ENCODE results near the gene ZNF831.

ZNF831 gene

DNA sequence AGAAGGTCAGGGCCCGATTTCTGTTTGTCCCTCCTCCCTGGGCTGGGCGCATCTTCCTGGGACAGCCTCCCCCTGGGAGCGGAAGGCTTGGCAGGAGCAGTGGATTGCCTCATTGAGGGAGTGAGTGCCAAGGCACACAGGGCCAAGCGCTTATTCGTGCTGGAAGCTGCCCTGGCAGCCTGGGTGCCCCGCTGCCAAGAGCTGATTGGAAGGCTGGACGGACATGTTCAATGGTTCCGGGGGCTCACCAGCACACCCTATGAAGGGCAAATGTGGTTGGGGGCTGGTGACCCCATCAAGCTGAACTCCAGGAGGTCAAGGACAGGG is 10.3 kb upstream of the ZNF831 start:
- no peak for DNase-seq (ENCODE audit: low read depth)

DNA sequence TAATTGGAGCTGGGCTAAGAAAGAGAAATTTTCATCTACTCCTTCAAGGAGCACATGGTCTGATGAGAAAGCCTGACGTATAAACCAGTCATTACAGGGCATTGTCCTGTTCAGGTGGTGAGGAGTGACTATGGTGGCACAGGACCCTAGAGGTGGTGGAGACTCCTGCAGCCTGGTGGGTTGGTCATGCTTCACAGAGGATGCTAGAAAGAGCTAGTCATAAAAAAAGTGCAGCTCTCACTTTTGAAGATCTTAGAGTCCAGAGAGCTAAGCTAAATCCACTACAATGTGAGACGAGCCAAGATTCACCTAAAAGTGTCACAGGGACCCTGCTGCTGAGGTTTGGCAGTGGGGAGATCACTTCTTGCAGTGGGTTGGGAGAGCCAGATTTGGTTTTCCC is 9.8 kb upstream of the ZNF831 start:
- no peak overlapping the region for H3K4me3 ChIP-seq (ENCODE audit: low read depth, low read length)
- no peak for DNase-seq (ENCODE audit: low read depth)

More for the DNA sequence above, 10.3 kb upstream of the ZNF831 start:
- no peak overlapping the region for H3K4me3 ChIP-seq (ENCODE audit: low read depth, low read length)

DNA sequence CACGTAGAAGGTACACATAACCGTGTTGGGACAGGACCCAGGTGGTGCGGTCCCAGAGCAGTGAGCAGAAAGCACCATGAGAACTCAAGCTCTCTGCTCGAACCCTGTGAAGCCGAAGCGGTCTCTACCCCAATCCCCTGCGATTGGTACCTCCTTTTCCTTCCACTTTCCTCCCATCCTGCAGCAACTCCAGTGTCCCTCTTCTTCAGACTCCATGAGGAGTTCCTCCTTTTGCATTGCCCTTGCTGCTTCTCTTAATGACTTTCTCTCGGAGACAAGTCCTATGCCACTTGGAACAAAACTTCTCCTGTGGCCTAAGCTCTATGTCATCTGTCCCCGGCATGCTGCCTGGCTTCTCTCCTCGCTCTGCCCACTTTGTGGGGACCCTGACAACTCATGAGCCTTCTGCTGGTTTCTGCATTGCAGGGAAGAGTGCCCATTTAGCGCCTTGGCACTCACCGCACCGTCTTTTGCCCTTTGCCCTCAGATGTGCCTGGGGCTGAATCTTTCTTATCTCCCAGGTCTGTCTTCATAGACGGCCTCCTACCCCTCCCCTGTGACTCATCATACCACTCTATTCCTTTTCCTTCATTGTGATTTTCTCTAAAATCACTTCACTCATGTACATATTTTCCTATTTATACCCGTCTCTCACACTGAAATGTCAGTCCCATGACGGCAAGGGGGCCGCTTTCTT is 9.2 kb upstream of the ZNF831 start:
- no peak for DNase-seq (ENCODE audit: low read depth)
- H3K4me3 ChIP-seq (ENCODE audit: low read depth, low read length) = no peak overlapping the region

DNA sequence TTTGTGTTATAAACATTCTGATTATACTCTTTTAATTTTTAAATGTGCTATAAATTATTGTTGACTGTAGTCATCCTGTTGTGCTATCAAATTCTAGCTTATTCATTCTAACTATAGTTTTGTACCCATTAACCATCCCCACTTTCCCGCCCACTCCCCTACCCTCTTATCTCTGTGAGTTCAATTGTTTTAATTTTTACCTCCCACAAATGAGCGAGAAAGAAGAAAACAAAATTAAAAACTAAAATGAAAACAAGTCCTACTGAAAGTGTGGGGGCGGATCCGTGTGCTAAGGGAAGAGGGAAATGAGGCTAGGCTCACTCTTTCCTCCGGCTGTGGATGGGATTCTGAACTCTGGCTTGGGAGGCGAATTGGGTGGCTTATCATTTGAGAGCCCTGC is 6.6 kb upstream of the ZNF831 start:
- H3K4me3 ChIP-seq (ENCODE audit: low read depth, low read length) = no peak overlapping the region
- no peak for DNase-seq (ENCODE audit: low read depth)

DNA sequence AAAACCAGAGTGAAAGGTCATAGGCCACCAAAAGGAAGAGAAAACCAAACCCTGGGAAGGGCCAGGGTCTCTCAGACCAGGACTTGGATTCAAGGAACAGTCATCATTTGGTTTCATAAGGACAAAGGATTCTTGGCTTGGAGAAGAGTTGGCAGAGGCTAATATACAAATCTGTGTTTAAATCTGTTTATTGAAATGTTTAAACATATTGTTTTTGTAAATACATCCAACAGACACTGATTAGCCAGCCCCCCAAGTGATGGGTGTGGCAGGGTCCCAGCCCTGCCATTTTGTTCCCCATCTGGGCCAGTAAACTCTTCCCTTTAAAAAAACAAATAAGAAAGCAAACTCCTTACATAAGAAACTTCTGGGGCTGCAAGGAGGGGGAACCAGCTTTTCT is 6.1 kb upstream of the ZNF831 start:
- DNase-seq (ENCODE audit: low read depth) = no peak
- no peak overlapping the region for H3K4me3 ChIP-seq (ENCODE audit: low read depth, low read length)

DNA sequence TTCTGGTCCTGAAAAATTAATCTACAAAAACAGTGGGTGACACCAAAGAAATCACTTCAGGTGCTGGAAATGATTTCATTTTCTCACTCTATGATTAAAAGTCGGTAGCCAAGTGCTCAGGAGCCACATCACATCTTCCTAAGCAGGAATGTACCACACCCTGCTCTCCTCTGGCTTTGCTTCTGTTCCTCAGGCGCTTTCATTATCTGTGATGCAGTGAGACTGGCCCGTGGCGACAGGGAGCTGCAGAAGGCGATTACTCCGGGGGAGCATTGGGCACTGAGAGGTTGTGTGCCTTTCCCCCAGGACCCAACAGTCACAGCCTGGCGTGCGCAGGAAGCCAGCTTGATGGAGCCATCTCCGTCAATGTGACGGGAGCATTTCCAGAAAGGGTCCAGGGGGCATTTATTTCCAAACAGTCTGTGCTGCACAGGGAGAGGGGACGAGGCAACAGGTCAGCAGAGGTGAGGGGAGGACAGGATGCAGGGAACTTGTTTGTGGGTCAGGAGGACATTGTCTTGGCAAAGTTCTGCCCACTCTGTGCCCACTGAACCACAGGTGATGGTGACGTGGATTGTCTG is 5.6 kb upstream of the ZNF831 start:
- no peak overlapping the region for H3K4me3 ChIP-seq (ENCODE audit: low read depth, low read length)
- no peak for DNase-seq (ENCODE audit: low read depth)

DNA sequence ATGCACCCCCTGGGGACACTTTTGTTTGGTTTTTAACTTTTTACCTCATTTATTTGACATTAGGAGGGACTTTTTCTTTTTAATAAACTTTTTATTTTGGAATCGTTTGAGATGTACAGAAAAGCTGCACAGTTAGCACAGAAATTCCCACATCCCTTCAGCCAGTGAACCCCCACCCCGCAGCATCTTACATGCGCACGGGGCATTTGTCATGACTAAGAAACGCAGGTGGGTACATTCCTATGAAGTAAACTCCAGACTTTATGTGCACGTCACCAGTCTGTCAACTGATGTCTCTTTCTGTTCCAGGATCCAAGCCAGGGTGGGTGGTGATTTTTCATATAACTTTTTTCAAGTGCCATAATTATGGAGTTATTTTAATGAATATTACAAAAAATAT is 4.9 kb upstream of the ZNF831 start:
- H3K4me3 ChIP-seq (ENCODE audit: low read depth, low read length) = no peak overlapping the region
- DNase-seq (ENCODE audit: low read depth) = no peak

DNA sequence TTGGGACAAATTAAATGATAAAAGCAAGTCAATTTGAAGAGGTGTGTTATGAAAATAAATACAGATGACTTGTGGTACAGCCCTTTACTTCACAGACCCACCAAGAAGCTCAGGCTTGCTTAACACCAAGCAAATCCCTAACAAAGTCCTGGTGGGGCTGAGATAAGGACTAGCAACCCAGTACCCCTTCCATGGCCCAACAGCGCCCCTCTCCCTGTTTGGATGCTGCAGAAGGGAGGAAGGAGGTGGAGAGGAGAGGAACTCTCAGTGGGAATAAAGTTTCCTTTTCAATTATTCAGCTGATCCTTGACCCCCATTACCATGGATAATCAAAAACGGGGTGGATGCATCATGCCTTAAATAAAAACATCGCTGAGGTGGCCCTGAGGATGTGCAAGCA is 4.5 kb upstream of the ZNF831 start:
- H3K4me3 ChIP-seq (ENCODE audit: low read depth, low read length) = no peak overlapping the region
- no peak for DNase-seq (ENCODE audit: low read depth)

DNA sequence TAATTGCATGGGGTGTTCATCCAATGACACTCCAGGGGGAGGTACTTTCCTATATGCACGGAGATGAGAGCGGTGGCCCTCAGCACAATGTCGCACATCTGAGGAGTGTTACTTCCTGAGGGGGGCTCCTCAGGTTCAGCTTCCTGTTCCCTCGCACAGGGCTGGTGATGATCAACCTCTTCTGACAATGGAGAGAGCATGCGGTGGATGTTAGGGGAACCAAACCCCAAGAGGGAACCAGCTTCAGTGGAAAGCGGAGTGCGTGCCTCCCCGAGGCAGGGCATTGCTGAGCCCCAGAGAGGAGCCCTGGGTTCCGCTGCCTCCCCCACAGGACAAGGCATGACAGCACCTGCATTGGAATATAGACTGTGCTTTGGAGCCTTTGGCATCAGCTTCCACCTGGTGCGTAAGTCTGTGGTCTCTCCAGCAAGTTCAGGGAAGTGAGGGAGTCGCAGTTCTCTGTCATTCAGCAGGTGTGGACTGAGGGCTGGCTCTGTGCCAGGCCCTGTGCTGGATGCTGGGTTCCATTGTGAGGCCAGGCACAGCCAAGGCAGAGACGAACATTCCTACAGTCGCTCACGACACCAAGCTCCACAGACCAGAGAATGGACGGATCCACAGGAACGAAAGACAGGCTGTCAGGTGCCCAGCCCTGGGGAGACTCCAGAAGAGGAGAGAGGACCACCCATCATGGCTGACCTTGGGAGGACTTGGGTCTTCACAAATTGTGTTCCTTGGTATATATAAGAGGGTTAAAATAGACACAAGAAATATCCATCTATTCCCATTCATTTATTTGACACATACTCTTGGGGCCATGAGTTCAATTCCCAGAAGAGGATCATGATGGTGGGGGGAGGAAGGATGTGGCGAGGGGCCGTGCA is 3.9 kb upstream of the ZNF831 start:
- DNase-seq (ENCODE audit: low read depth) = no peak
- H3K4me3 ChIP-seq (ENCODE audit: low read depth, low read length) = no peak overlapping the region

DNA sequence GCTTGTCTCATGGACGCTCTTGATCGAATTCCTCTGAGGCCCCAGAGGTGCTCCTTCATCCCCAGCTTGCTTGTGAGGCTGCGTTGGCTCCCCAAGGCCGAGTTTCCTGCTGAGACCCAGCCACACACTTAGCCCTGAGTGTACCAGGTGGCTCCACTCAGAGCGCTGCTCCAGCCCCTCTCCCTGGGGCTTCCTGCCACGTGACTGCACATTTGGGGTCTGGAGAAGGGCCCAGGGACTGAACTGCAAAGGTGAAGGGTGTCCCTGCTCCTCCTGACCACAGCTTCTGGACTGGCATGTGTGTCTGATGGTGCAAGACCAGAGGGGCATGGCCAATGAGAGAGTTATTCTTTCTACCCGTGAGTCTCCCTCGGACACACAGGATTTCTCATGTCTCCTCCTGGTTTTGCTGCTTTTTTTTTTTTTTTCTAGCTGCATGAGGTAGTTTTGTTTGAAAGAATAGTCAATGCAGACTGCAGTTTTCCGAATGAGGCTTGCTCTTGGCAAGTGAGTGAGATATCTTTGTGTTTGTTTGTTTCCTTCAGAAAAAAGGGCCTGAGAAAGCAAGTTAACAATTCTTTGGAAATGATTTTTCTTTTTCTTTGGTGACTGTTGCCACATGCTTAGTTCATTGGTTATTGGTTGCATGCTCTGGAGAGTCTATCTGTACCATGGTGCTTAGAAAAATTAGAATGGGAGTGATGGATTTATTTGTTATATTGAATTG is 3.1 kb upstream of the ZNF831 start:
- no peak for DNase-seq (ENCODE audit: low read depth)
- no peak overlapping the region for H3K4me3 ChIP-seq (ENCODE audit: low read depth, low read length)

DNA sequence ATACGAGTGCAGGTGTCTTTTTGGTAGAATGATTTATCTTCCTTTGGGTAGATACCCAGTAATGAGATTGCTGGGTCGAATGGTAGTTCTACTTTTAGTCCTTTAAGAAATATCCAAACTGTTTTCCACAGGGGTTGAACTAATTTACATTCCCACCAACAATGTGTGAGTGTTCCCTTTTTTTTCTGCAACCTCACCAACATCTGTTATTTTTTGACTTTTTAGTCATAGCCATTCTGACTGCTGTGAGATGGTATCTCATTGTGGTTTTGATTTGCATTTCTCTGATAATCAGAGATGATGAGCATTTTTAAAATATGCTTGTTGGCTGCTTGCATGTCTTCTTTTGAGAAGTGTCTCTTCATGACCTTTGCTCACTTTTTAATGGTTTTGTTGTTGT is 1.9 kb upstream of the ZNF831 start:
- no peak for DNase-seq (ENCODE audit: low read depth)
- no peak overlapping the region for H3K4me3 ChIP-seq (ENCODE audit: low read depth, low read length)

DNA sequence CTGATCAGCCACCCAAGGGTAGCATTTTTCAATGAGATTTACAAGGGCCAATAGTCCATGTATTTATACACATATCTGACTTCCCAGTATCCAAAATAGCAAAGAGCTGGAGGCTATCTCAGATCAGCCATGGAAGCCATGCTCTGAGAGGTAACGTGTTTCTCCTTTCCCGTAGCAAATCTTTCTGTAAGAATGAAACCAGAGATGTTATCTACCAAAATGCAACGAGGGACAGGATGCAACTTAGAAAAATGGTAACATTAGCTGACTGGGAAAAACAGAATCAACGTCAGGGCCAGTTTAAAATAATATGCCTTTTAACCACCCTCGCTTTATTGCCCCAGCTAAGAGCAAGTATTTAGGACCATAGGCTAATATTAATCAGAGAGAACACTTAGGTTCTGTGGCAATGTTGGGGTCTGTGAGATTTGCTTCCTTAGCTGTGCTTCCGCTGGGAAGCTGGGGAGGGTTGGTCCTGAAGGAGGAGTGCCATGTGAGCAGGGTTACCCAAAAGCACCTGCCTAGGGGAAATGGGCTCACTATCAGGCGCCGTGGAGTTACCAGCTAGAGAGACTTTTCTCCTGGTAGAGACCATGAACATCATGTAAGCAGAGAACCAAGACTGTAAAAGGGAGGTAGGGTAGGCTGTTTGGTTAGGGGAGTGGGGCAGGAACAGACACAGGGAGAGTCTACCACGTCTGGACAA is 1.2 kb downstream of the ZNF831 start:
- no peak for DNase-seq (ENCODE audit: low read depth)
- no peak overlapping the region for H3K4me3 ChIP-seq (ENCODE audit: low read depth, low read length)

DNA sequence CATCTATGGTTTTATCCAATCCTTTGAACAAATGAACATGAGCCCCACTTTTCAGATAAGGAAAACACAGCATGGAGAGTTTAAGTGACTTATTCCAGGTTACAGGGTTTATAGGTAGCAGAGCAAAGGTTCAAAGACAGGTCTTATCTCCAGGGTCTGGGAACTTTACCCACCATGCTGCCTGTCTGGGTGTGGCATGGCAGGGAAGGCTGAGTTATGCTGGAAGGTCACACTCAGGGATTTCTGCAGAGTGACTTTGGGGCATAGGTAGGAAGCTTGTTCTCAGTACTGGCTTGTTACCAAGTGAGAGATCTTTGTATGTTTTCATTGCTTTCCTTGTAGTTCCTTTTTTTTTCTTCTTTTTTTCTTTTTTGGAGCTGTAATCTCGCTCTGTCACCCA is 1.8 kb downstream of the ZNF831 start:
- no peak for DNase-seq (ENCODE audit: low read depth)
- no peak overlapping the region for H3K4me3 ChIP-seq (ENCODE audit: low read depth, low read length)

DNA sequence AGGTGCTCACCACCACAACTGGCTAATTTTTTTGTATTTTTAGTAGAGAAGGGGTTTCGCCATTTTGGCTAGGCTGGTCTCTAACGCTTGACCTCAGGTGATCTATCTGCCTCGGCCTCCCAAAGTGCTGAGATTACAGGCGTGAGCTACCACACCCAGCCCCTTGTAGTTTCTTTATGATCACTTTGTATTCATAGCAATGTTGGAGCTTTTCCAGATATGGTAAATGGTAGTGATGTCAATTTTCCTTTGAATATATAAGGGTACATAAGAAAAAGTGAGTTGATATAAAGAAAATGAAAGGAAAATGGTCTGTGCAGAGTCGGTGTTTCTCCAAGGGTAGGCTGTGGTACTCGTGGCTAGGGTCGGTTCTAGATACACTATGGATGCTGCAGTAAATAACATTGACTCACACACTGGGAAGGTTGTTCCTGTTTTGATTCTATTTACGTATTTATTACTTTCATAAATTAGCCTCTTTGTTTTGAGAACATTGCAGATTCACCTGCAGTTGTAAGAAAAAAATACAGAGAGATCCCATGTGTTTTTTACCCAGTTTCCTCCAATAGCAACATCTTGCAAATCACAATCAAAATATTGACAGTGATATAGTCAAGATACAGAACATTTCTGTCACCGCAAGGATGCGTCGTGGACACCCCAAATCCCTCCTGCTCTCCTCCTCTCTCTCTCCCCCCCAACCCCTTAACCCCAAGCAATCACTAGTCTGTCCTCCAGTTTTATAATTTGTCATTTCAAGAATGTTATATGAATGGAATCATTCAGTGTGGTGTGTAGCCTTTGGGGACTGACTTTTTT is 2.5 kb downstream of the ZNF831 start:
- DNase-seq (ENCODE audit: low read depth) = no peak

DNA sequence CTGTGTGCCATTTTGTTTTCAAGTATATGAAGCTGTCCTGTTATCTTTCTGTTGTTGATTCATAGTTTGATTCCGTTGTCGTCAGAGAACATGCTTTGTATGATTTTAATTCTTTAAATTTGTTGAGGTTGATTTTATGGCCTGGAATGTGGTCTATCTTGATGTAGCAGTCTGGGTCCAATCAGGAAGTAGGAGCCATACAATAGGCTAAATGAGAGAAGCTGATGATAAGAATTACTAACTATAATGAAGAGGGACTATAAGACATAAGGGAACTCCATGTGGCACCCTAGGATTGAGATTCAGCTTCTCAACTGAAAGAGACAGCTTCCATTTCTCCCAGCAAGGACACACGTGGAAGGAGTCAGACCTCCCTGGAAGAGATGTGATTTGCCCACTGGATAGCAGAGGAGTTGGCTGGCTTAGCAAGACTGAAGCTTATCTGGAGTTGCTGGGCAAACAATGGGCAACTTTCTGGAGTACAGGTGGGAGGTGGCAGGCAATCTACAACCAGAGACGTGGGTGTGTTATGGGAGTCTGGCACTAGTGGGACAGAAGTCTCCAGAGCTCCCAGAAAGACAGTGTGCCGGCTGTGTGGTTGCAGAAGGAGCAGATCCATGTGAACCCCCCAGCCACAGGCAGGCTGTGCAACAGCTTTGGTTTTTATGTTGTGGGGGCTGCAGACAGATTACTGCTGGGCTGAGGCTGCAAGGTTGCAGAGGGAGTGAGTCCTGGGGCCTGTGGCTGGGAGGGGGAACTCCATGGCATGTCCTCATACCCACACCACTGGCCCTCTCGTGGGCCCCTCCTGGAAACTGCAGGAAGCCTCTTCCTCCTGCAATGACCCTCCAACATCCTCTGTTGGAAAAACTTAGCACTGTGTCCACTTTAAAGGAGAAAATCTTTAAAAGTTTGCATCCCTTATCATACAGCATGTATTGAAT is 7.1 kb downstream of the ZNF831 start:
- no peak overlapping the region for H3K4me3 ChIP-seq (ENCODE audit: low read depth, low read length)
- no peak for DNase-seq (ENCODE audit: low read depth)

More for the DNA sequence above, 2.5 kb downstream of the ZNF831 start:
- no peak overlapping the region for H3K4me3 ChIP-seq (ENCODE audit: low read depth, low read length)

DNA sequence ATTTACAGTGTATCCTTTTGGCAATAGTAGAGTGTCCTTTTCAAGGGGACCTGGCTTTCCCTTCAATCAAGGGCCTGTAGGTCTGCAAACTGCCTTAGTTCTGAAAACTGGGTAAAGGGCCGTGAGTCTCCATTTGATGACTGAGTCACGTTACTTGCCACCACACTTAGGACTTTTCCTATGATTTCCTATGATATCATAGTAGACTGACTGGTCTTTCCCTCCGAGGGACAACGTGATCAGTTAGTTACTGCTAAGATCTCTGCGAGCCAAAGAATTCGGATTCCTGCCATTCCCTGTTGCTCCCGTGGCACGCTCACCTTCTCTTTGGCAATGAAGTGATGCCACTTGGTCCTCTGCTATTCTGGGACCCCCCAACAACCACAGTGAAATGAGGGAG is 8.4 kb downstream of the ZNF831 start:
- DNase-seq (ENCODE audit: low read depth) = no peak
- H3K4me3 ChIP-seq (ENCODE audit: low read depth, low read length) = no peak overlapping the region

DNA sequence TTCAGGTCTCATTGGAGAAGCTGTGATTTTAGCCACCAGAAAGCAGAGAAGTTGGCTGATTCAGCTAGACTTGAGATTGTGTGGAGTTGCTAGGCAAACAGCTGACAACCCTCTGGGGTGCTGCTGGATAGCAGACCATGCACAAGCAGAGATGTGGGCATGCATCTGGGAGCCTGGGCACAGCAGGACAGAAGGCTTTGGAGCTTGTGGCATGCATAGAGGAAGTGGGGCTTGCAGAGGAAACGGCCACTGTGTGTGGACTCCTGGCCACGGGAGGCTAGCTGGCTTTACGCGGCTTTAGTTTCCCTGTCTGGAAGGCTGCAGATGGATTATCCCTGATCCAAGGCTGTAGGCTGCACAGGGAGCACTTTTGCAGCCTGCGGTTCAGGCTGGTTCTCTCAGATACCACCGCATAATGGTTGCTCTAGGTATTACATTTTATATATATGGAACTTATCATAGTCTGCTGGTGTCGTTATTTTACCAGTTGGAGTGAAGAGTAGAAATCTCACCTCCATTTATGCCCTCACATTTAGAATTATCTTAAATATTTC is 10.4 kb downstream of the ZNF831 start:
- DNase-seq (ENCODE audit: low read depth) = no peak
- H3K4me3 ChIP-seq (ENCODE audit: low read depth, low read length) = no peak overlapping the region
